Chondrocyte (in vitro differentiated cells): ENCODE results near the gene HOXC12. TPM values are rescaled to one million over a fixed set of nuclear protein-coding genes. Genes with fewer than 3 reads are reported as not detected.

Experiments
- DNase-seq: peaks from one replicate; pipeline ENCODE4 v3.0.0; 2021; ENCODE audit warnings: mixed read lengths, low spot score
- H3K27ac Mint-ChIP-seq: one replicate; pipeline ENCODE4 v1.8.0; 2021; ENCODE audit warnings: mild to moderate bottlenecking, moderate library complexity, mixed read lengths; ENCODE audit not compliant: unreplicated experiment
- H3K27me3 Mint-ChIP-seq: 2 replicates; pipeline ENCODE4 v1.8.0; 2021; ENCODE audit warnings: low read depth, mixed read lengths
- H3K36me3 Mint-ChIP-seq: 2 replicates; pipeline ENCODE4 v1.8.0; 2021; ENCODE audit warnings: low read depth, mixed read lengths
- H3K4me1 Mint-ChIP-seq: 2 replicates; pipeline ENCODE4 v1.8.0; 2021; ENCODE audit warnings: low read depth, mild to moderate bottlenecking, mixed read lengths
- H3K4me3 Mint-ChIP-seq: one replicate; pipeline ENCODE4 v1.8.0; 2021; ENCODE audit warnings: mild to moderate bottlenecking, moderate library complexity, mixed read lengths; ENCODE audit not compliant: unreplicated experiment
- H3K9me3 Mint-ChIP-seq: 2 replicates; pipeline ENCODE4 v1.8.0; 2021; ENCODE audit warnings: low read depth, mixed read lengths
- CTCF ChIP-seq: fragments of 200-600 bp; sonication (generic); IDR thresholded peaks from 2 replicates; pipeline ENCODE4 v1.5.0; 2021; ENCODE audit warnings: antibody characterized with exemption, mild to moderate bottlenecking, moderate library complexity
- total RNA-seq: library from RNA; stranded (reverse); gene quantifications from 3 replicates; pipeline ENCODE4 v1.2.1, GENCODE V29; 2021

HOXC12 gene
- total RNA-seq, 1 donor from 2014 or later = not detected

- no peak for TF ChIP-seq CTCF
- no peaks in the 10 kb centered on the region for H3K9me3 Mint-ChIP-seq
- H3K4me3 Mint-ChIP-seq = no peak overlapping the region
- no peak overlapping the region for H3K27ac Mint-ChIP-seq
- H3K4me1 Mint-ChIP-seq = no peaks in the 10 kb centered on the region
- peaks cover 2% of the 10 kb centered on the region for H3K36me3 Mint-ChIP-seq
- no peak for DNase-seq
- peaks cover 89% of the 10 kb centered on the region for H3K27me3 Mint-ChIP-seq
These were observed 32.2 kb downstream of the HOXC12 start for GRCh38 chr12:53986686-53987483.

- DNase-seq = no peak
- no peaks in the 10 kb centered on the region for H3K4me1 Mint-ChIP-seq
- no peak overlapping the region for H3K4me3 Mint-ChIP-seq
- peaks cover 88% of the 10 kb centered on the region for H3K27me3 Mint-ChIP-seq
- H3K36me3 Mint-ChIP-seq = peaks cover 2% of the 10 kb centered on the region
- H3K9me3 Mint-ChIP-seq = no peaks in the 10 kb centered on the region
- TF ChIP-seq CTCF = no peak
- no peak overlapping the region for H3K27ac Mint-ChIP-seq
These were observed 33.1 kb downstream of the HOXC12 start for GRCh38 chr12:53987787-53988230.

- Mint-ChIP-seq H3K9me3 (no peaks in the 10 kb centered on the region), H3K4me3 (no peak overlapping the region), H3K27me3 (peaks cover 88% of the 10 kb centered on the region), H3K4me1 (no peaks in the 10 kb centered on the region), H3K36me3 (peaks cover 2% of the 10 kb centered on the region), H3K27ac (no peak overlapping the region)
- DNase-seq = no peak
- TF ChIP-seq CTCF = no peak
These were observed 34.0 kb downstream of the HOXC12 start for GRCh38 chr12:53988541-53989226.

GRCh38 chr12:53989227-53990113 lies 34.8 kb downstream of the HOXC12 start:
- no peak for DNase-seq
- H3K27ac Mint-ChIP-seq = no peak overlapping the region
- peaks cover 5% of the 10 kb centered on the region for H3K4me1 Mint-ChIP-seq
- no peak overlapping the region for H3K4me3 Mint-ChIP-seq
- peaks cover 7% of the 10 kb centered on the region for H3K36me3 Mint-ChIP-seq
- peak; percentile 71 for TF ChIP-seq CTCF
- no peaks in the 10 kb centered on the region for H3K9me3 Mint-ChIP-seq
- H3K27me3 Mint-ChIP-seq = peaks cover 91% of the 10 kb centered on the region
